K562 (cell line): ENCODE results near the gene EEFSEC. TPM values are rescaled to one million over a fixed set of nuclear protein-coding genes. Genes with fewer than 3 reads are reported as not detected.

Experiments used
- ATAC-seq: fragments of 200-7000 bp; cut with Tn5 transposase; 3 replicates; pipeline ENCODE4 v1.9.1; 2020; ENCODE audit warnings: moderate library complexity
- BruUV-seq: library from RNA; stranded (reverse); fragments of 400-500 nt; replicated peaks from 2 replicates; lab custom pipeline; 2021; lab: Mats Ljungman, UMichigan
- CTCF ChIA-PET: fragments of 300-600 bp; formaldehyde crosslinking; extraction: SDS; loops from one replicate; lab custom pipeline; 2021; ENCODE audit warnings: low intra/inter-chr PET ratio; lab: Yijun Ruan, JAX
- POLR2A ChIA-PET: fragments of 300-600, 350-650 bp; sonication (Branson Sonifier 250); formaldehyde crosslinking; extraction: SDS; loops from one replicate; lab custom pipeline; 2021; ENCODE audit warnings: antibody characterized with exemption, inconsistent platforms; lab: Yijun Ruan, JAX
- DNase-seq, 4 experiments: peaks; one replicate each; pipeline versions ENCODE4 v3.0.0 to v3.0.0-alpha.2; 2011 to 2018; ENCODE audit warnings: low spot score in 3 of 4, mixed read lengths in 3 of 4; ENCODE audit errors: extremely low read depth in 1 of 4
- FAIRE-seq: peaks from 2 replicates; lab custom pipeline; 2011; peaks lifted over from hg19 to GRCh38; lab: Jason Lieb, UNC
- H2AFZ ChIP-seq: 2 replicates; pipeline ENCODE4 v1.6.0; 2011; ENCODE audit warnings: low read depth, low read length, control low read depth, inconsistent platforms
- H3K27ac ChIP-seq: fragments of 200-600 bp; 3 replicates; pipeline ENCODE4 v1.8.0; 2011; ENCODE audit warnings: low read depth, mild to moderate bottlenecking, control low read depth, inconsistent platforms, low read length, moderate library complexity, mixed read lengths; ENCODE audit errors: extremely low read depth
- H3K27me3 ChIP-seq, 2 experiments: fragments of 300-600 bp in 1 of 2; 2 replicates in 1 of 2; 3 replicates in 1 of 2; pipeline versions ENCODE4 v1.6.0 to v1.8.0; 2011; ENCODE audit warnings: inconsistent platforms in 2 of 2, low read length in 2 of 2, mild to moderate bottlenecking in 1 of 2, mixed read lengths in 1 of 2, moderate library complexity in 1 of 2; ENCODE audit not compliant: control insufficient read depth in 2 of 2, insufficient read depth in 2 of 2
- H3K36me3 ChIP-seq: fragments of 300-600 bp; 3 replicates; pipeline ENCODE4 v1.8.0; 2011; ENCODE audit warnings: mild to moderate bottlenecking, low read length, inconsistent platforms; ENCODE audit not compliant: control insufficient read depth, insufficient read depth
- H3K4me1 ChIP-seq, 2 experiments: fragments of 200-600 bp in 1 of 2; replicated peaks in 1 of 2; 2 replicates in 1 of 2; 3 replicates in 1 of 2; pipeline versions ENCODE4 v1.5.1 to v1.8.0; 2011; ENCODE audit warnings: inconsistent platforms in 2 of 2, low read length in 2 of 2, mild to moderate bottlenecking in 1 of 2, mixed read lengths in 1 of 2, moderate library complexity in 1 of 2; ENCODE audit not compliant: control insufficient read depth in 2 of 2, insufficient read depth in 2 of 2
- H3K4me2 ChIP-seq: 2 replicates; pipeline ENCODE4 v1.6.1; 2011; ENCODE audit warnings: low read length, control low read depth, inconsistent platforms, mixed read lengths; ENCODE audit not compliant: insufficient read depth
- H3K4me3 ChIP-seq: fragments of 200-600 bp; sonication (generic), shearing (Covaris generic); 2 replicates; pipeline ENCODE4 v1.5.1; 2016; ENCODE audit warnings: control low read depth, inconsistent platforms
- H3K79me2 ChIP-seq: fragments of 200-600 bp; 3 replicates; pipeline ENCODE4 v1.8.0; 2011; ENCODE audit warnings: low read length, inconsistent platforms; ENCODE audit not compliant: control insufficient read depth, insufficient read depth
- H3K9ac ChIP-seq, 2 experiments: 2 replicates each; pipeline versions ENCODE4 v1.6.0 to v1.6.1; 2011; ENCODE audit warnings: low read depth in 2 of 2, low read length in 2 of 2, control low read depth in 1 of 2, inconsistent platforms in 1 of 2, mild to moderate bottlenecking in 1 of 2, mixed read lengths in 1 of 2; ENCODE audit not compliant: insufficient read depth in 1 of 2
- H3K9me1 ChIP-seq: one replicate; pipeline ENCODE4 v1.6.0; 2011; ENCODE audit warnings: inconsistent platforms, mild to moderate bottlenecking, low read length, moderate library complexity; ENCODE audit not compliant: control insufficient read depth, insufficient read depth
- H3K9me3 ChIP-seq: replicated peaks from 2 replicates; pipeline ENCODE4 v1.5.1; 2011; ENCODE audit warnings: low read depth, low read length, inconsistent platforms; ENCODE audit not compliant: control insufficient read depth, insufficient read depth
- H4K20me1 ChIP-seq: replicated peaks from 2 replicates; pipeline ENCODE4 v1.6.1; 2011; ENCODE audit warnings: low read length, inconsistent platforms, mixed read lengths; ENCODE audit not compliant: control insufficient read depth, insufficient read depth
- ATF3 ChIP-seq, 2 experiments: fragments of 450-650 bp in 1 of 2; sonication (generic) in 1 of 2; formaldehyde crosslinking in 1 of 2; IDR thresholded peaks in 1 of 2; conservative IDR thresholded peaks in 1 of 2; 2 replicates each; pipeline versions ENCODE4 v1.6.1 to v1.8.1; 2016 to 2023; ENCODE audit warnings: mild to moderate bottlenecking in 2 of 2, moderate library complexity in 2 of 2, inconsistent platforms in 1 of 2, missing genetic modification reagents in 1 of 2
- CHAMP1 ChIP-seq: fragments of 450-650 bp; IDR thresholded peaks from 2 replicates; pipeline ENCODE4 v1.6.1; 2016; ENCODE audit warnings: mild to moderate bottlenecking
- CHCHD3 ChIP-seq: fragments of 250-450 bp; sonication (Bioruptor Pico); IDR thresholded peaks from 2 replicates; pipeline ENCODE4 v2.1.2; 2022; ENCODE audit warnings: mild to moderate bottlenecking
- FOXK2 ChIP-seq, 2 experiments: fragments of 450-650 bp; IDR thresholded peaks in 1 of 2; conservative IDR thresholded peaks in 1 of 2; 2 replicates each; pipeline ENCODE4 v1.6.1; 2016; ENCODE audit warnings: low read depth in 2 of 2, mild to moderate bottlenecking in 1 of 2
- HOXB6 ChIP-seq: fragments of 250-450 bp; sonication (Bioruptor Pico); IDR thresholded peaks from 2 replicates; pipeline ENCODE4 v1.5.1; 2022; ENCODE audit warnings: mild to moderate bottlenecking, borderline replicate concordance
- KAT2B ChIP-seq: IDR thresholded peaks from one replicate; pipeline ENCODE4 v1.6.1; 2012; ENCODE audit warnings: low read depth, mild to moderate bottlenecking, control low read depth, inconsistent platforms, low read length, moderate library complexity
- SNRNP70 ChIP-seq: fragments of 200-400 bp; formaldehyde crosslinking; optimal IDR thresholded peaks from 2 replicates; pipeline ENCODE3; 2017; ENCODE audit warnings: low read depth, low read length
- TCF3 ChIP-seq: sonication (generic); formaldehyde crosslinking; IDR thresholded peaks from 2 replicates; pipeline ENCODE4 v1.4.0; 2020; ENCODE audit warnings: mild to moderate bottlenecking, missing genetic modification reagents
- THAP7 ChIP-seq: fragments of 250-450 bp; sonication (Bioruptor Pico); IDR thresholded peaks from 2 replicates; pipeline ENCODE4 v1.5.0; 2021
- ZBTB17 ChIP-seq: fragments of 450-650 bp; formaldehyde crosslinking; IDR thresholded peaks from 2 replicates; pipeline ENCODE4 v1.4.0; 2020; ENCODE audit warnings: mild to moderate bottlenecking
- ZNF263 ChIP-seq: sonication (generic); formaldehyde crosslinking; IDR thresholded peaks from 2 replicates; pipeline ENCODE4 v1.8.0; 2022; ENCODE audit warnings: mild to moderate bottlenecking, missing genetic modification reagents, borderline replicate concordance
- WGBS: fragments of 100-300 bp; shearing (Covaris generic); methylation state at CpG from one replicate; pipeline ENCODE4 v1.1.6; 2016; ENCODE audit warnings: low coverage, mixed read lengths; ENCODE audit not compliant: insufficient coverage; ENCODE audit errors: missing lambda C conversion rate; 5-methylcytosine and 5-hydroxymethylcytosine counted together
- in situ Hi-C: fragments of 300-500 bp; cut with MboI; formaldehyde crosslinking; loops from 4 replicates; pipeline ENCODE4 v1.15.0; 2018; ENCODE audit warnings: inconsistent platforms, mixed read lengths
- intact Hi-C: fragments of 100-400 bp; cut with micrococcal nuclease; formaldehyde crosslinking; loops from 2 replicates; pipeline ENCODE4 v1.14.2; 2022
- polyA plus RNA-seq, 8 experiments: library from polyadenylated mRNA; depleted of rRNA in 4 of 8; stranded (reverse) in 5 of 8; unstranded in 3 of 8; fragments of >200 nt; fragmentation: Nextera tagmentation in 2 of 8; fragmentation: Illumina TruSeq in 1 of 8; extraction: Ambion mirVana in 2 of 8; extraction: Trizol in 1 of 8; gene quantifications; 2 replicates each; pipeline versions ENCODE4 v1.2.1 to v1.2.3, GENCODE V29; 2011 to 2014; ENCODE audit warnings: inconsistent platforms in 1 of 8, missing spikeins in 1 of 8
- total RNA-seq, 7 experiments: library from RNA; depleted of rRNA in 6 of 7; stranded (reverse); fragments of >200 nt in 6 of 7; fragmentation: Illumina TruSeq in 2 of 7; extraction: Trizol in 2 of 7; gene quantifications; 2 replicates each; pipeline versions ENCODE4 v1.2.1 to v1.2.3, GENCODE V29; 2011 to 2021; ENCODE audit warnings: low replicate concordance in 1 of 7

Gene EEFSEC
- total and polyA plus RNA-seq, 9 of the 15 experiments (the other 6 are each of a cell fraction or from before 2014, with no cell fraction given), result 0.35 to 11.8 (median 7.7) TPM

- no peak for ATAC-seq
Measured at GRCh38 chr3:128278761-128279600, 125.7 kb downstream of the EEFSEC start.

More at GRCh38 chr3:128278761-128279600, 125.7 kb downstream of the EEFSEC start:
- ChIA-PET POLR2A (interaction anchor here (0.8 kb wide), 1 partner anchor 11 kb away, joined by 4 read pairs; no protein-coding TSS in a partner anchor), CTCF (no interaction called here)
- DNase-seq, result no peak
- Histone ChIP-seq H3K36me3 (no peaks in the 10 kb centered on the region), H3K4me3 (no peak overlapping the region), H3K27me3 (no peaks in the 10 kb centered on the region), H3K9ac (no peak overlapping the region), H4K20me1 (no peaks in the 10 kb centered on the region), H2AFZ (no peak overlapping the region), H3K27ac (no peak overlapping the region), H3K4me2 (no peak overlapping the region), H3K9me3 (no peaks in the 10 kb centered on the region), H3K9me1 (no peaks in the 10 kb centered on the region), H3K4me1 (no peaks in the 10 kb centered on the region), H3K79me2 (no peaks in the 10 kb centered on the region)
- intact Hi-C loops (no loop called here), in situ Hi-C loops (no loop called here)
- no peak for TF ChIP-seq HOXB6 (CRISPR knock-in tag)
- no peak for TF ChIP-seq THAP7
- TF ChIP-seq TCF3 (CRISPR knock-in tag), result no peak
- no peak for TF ChIP-seq FOXK2 (conservative IDR thresholded peaks at IDR 0.05 in 1 of 2, IDR thresholded peaks at IDR 0.05 in 1 of 2; ENCODE audit: low read depth in 2 of 2)
- TF ChIP-seq ZNF263 (CRISPR knock-in tag), result no peak
- TF ChIP-seq CHCHD3, result no peak
- no peak for TF ChIP-seq ZBTB17 (CRISPR knock-in tag)
- no peak for TF ChIP-seq CHAMP1
- TF ChIP-seq SNRNP70, result no peak
- TF ChIP-seq KAT2B, result no peak
- no peak for TF ChIP-seq ATF3 (IDR thresholded peaks at IDR 0.05)
- no peak for TF ChIP-seq ATF3 (CRISPR knock-in tag; conservative IDR thresholded peaks at IDR 0.05)
- no TSS peak for BruUV-seq
- FAIRE-seq, result no peak
- WGBS, result 82% methylated on average over 9 of the region's 17 CpGs
